NT2/D1 (cell line): ENCODE data around the gene GAD2.

Source experiments
- SUZ12 ChIP-seq: IDR thresholded peaks from 2 replicates; pipeline ENCODE4 v1.6.1; 2011; ENCODE audit not compliant: insufficient read length, insufficient read depth; ENCODE audit errors: extremely low read depth
- YY1 ChIP-seq: IDR thresholded peaks from 2 replicates; pipeline ENCODE4 v1.6.1; 2011; ENCODE audit not compliant: insufficient read length, insufficient read depth

DNA sequence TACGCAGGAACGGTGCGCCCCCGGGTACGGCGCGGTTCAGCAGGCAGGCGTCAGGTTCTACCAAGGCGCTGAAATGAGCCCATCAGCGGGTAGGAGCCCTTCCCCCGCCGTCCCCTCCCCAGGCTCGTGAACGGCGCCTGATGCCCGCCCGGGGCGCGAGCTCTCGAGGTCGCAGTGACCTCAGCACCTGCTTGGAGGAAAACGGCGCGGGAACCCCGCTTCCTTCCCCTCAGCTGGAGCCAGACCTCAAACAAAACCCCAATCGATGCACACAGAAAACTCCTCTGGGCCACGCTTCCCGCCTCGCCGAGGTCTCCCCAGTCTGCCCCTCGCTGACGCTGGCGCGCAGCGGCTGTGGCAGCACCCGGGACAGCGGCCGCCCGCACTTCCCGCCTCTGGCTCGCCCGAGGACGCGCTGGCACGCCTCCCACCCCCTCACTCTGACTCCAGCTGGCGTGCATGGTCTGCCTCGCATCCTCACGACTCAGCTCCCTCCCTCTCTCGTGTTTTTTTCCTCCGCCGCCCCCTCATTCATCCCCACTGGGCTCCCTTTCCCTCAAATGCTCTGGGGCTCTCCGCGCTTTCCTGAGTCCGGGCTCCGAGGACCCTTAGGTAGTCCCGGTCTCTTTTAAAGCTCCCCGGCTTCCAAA, 514 bp upstream of the GAD2 start:
- peak; percentile 8 for TF ChIP-seq SUZ12
- no peak for TF ChIP-seq YY1
